Esophagus squamous epithelium (tissue), 4 donors: Measurements from ENCODE around the gene RNF121.

Experiments used
- CTCF ChIP-seq, 6 experiments: fragments of 450-650 bp in 4 of 6; fragments of 200-600 bp in 2 of 6; sonication (generic) in 2 of 6; IDR thresholded peaks; one replicate each; pipeline ENCODE4 v1.5.1; 2016 to 2019; ENCODE audit warnings: antibody characterized with exemption in 6 of 6, mild to moderate bottlenecking in 4 of 6, moderate library complexity in 4 of 6
- POLR2A ChIP-seq, 4 donors: fragments of 450-650 bp; IDR thresholded peaks; one replicate each; pipeline ENCODE4 v1.6.1; 2017; ENCODE audit warnings: antibody characterized with exemption in 4 of 4, mild to moderate bottlenecking in 4 of 4, moderate library complexity in 3 of 4

- no peak for TF ChIP-seq CTCF (IDR thresholded peaks at IDR 0.05)
- TF ChIP-seq POLR2A (IDR thresholded peaks at IDR 0.05), result no peak
Observed at GRCh38 chr11:71935338-71935925, 6.6 kb downstream of the RNF121 start.
